ENCODE measurements around the gene RAD51B. TPM values are rescaled to one million over a fixed set of nuclear protein-coding genes. Genes with fewer than 3 reads are reported as not detected.

Gene RAD51B
- total and polyA plus RNA-seq, 2 of the 13 experiments (the other 11 are each of a cell fraction or from before 2014, with no cell fraction given) = 7.0 to 9.5 TPM

DNA sequence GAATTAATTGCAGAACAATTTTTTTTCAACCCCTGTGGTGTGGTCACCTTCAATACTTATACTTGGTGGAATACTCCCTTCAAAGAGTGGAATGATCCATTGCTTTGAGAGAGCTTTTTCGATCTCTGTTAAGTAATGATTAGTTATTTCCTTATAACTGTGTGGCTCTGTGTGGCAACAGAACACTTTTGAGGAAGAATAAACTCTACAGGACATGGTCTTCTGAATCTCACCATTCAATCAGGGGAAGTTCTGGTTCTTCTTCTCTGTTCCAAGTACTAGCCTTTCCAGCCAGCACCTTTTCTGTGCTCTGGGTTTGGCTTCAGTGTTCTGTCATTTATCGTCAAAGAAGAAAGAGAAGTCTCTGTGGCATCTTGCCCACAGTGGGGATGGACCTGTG is 604.1 kb downstream of the RAD51B start:
- TF ChIP-seq ZNF567 (CRISPR knock-in tag; IDR thresholded peaks at IDR 0.05; ENCODE audit: borderline replicate concordance) = no peak
- TF ChIP-seq ZNF674 (CRISPR knock-in tag; IDR thresholded peaks at IDR 0.05; ENCODE audit: low read depth) = no peak
- no peak overlapping the region for H3K27ac ChIP-seq (ENCODE audit: extremely low read length, insufficient read depth, low read length)
- no peaks in the 10 kb centered on the region for H4K20me1 ChIP-seq (ENCODE audit: insufficient read depth, low read length)
- H3K79me2 ChIP-seq (ENCODE audit: insufficient read depth, low read length) = no peaks in the 10 kb centered on the region
- 58% methylated on average over 2 of the region's 2 CpGs for WGBS (ENCODE audit: low lambda C conversion rate)
- H3K36me3 ChIP-seq (replicated peaks in 1 of 2; ENCODE audit: control insufficient read depth in 1 of 2, insufficient read depth in 2 of 2, low read length in 2 of 2) = no peaks in the 10 kb centered on the region
- no peaks in the 10 kb centered on the region for H3K27me3 ChIP-seq (ENCODE audit: control insufficient read depth in 1 of 2, insufficient read depth in 2 of 2, low read length in 2 of 2)
- H3K9me3 ChIP-seq (ENCODE audit: low read length) = no peaks in the 10 kb centered on the region
- no peak overlapping the region for H3K4me2 ChIP-seq (ENCODE audit: low read depth, low read length)
- H3K9ac ChIP-seq (ENCODE audit: insufficient read depth, low read depth, low read length) = no peak overlapping the region
- H2AFZ ChIP-seq (ENCODE audit: low read length) = no peak overlapping the region
- POLR2A ChIA-PET = no interaction called here
- ATAC-seq = no peak
- no TSS peak for BruUV-seq (replicated peaks)
- CTCF ChIA-PET (ENCODE audit: low intra/inter-chr PET ratio, low total read pairs) = no interaction called here
- H3K4me3 ChIP-seq (replicated peaks in 1 of 3; ENCODE audit: insufficient read depth in 1 of 3, low read depth in 2 of 3, low read length in 3 of 3) = no peak overlapping the region
- no peak for FAIRE-seq
- intact Hi-C loops (cut with micrococcal nuclease; ENCODE audit: unreplicated experiment) = no loop called here
- DNase-seq (ENCODE audit: low spot score) = no peak
- in situ Hi-C loops (cut with HindIII; ENCODE audit: extremely low pct_ligation_motif_present, low pct_unique_long_range_greater_than_20kb) = no loop called here
- H3K4me1 ChIP-seq (ENCODE audit: insufficient read depth, low read length) = peaks cover 16% of the 10 kb centered on the region; the same call in 1 of the 2 replicates

GRCh38 chr14:68424443-68425172 is 605.0 kb downstream of the RAD51B start:
- no peak for DNase-seq (ENCODE audit: low spot score)

More at GRCh38 chr14:68424443-68425172, 605.0 kb downstream of the RAD51B start:
- FAIRE-seq = no peak
- no peaks in the 10 kb centered on the region for H3K27me3 ChIP-seq (ENCODE audit: control insufficient read depth in 1 of 2, insufficient read depth in 2 of 2, low read length in 2 of 2)
- in situ Hi-C loops (cut with HindIII; ENCODE audit: extremely low pct_ligation_motif_present, low pct_unique_long_range_greater_than_20kb) (no loop called here), intact Hi-C loops (cut with micrococcal nuclease; ENCODE audit: unreplicated experiment) (no loop called here)
- H3K79me2 ChIP-seq (ENCODE audit: insufficient read depth, low read length) = no peaks in the 10 kb centered on the region
- TF ChIP-seq ZNF121 (CRISPR knock-in tag; IDR thresholded peaks at IDR 0.05) (0 out of 2 replicates have a peak, but pooled peaks have one; percentile 33), ZNF17 (CRISPR knock-in tag; IDR thresholded peaks at IDR 0.05) (no peak)
- no peak overlapping the region for H3K9ac ChIP-seq (ENCODE audit: insufficient read depth, low read depth, low read length)
- H3K4me3 ChIP-seq (replicated peaks in 1 of 3; ENCODE audit: insufficient read depth in 1 of 3, low read depth in 2 of 3, low read length in 3 of 3) = no peak overlapping the region
- CTCF ChIA-PET (ENCODE audit: low intra/inter-chr PET ratio, low total read pairs) = no interaction called here
- no peaks in the 10 kb centered on the region for H3K9me3 ChIP-seq (ENCODE audit: low read length)
- POLR2A ChIA-PET = no interaction called here
- 47% methylated on average over 2 of the region's 2 CpGs for WGBS (ENCODE audit: low lambda C conversion rate)
- no peak overlapping the region for H3K4me2 ChIP-seq (ENCODE audit: low read depth, low read length)
- peaks cover 16% of the 10 kb centered on the region; the same call in 1 of the 2 replicates for H3K4me1 ChIP-seq (ENCODE audit: insufficient read depth, low read length)
- no TSS peak for BruUV-seq (replicated peaks)
- no peak for ATAC-seq
- no peak overlapping the region for H3K27ac ChIP-seq (ENCODE audit: extremely low read length, insufficient read depth, low read length)
- H2AFZ ChIP-seq (ENCODE audit: low read length) = no peak overlapping the region
- H3K36me3 ChIP-seq (replicated peaks in 1 of 2; ENCODE audit: control insufficient read depth in 1 of 2, insufficient read depth in 2 of 2, low read length in 2 of 2) = no peaks in the 10 kb centered on the region
- H4K20me1 ChIP-seq (ENCODE audit: insufficient read depth, low read length) = no peaks in the 10 kb centered on the region

Data from HepG2 (cell line).